ENCODE data around the gene ZBTB17.
"Not testable (repeated sequence)": the region's sequence is repeated elsewhere in the genome, so short reads cannot be mapped to it uniquely, and the experiment has no call there.

ZBTB17 gene

GRCh38 chr1:15895233-15895632 lies 80.7 kb downstream of the ZBTB17 start:
- Histone ChIP-seq H3K27me3 (no peaks in the 10 kb centered on the region), H3K4me3 (ENCODE audit: low read depth, low read length) (no peak overlapping the region), H3K4me1 (no peaks in the 10 kb centered on the region), H3K36me3 (no peaks in the 10 kb centered on the region), H3K9me3 (no peaks in the 10 kb centered on the region)
- no peak for TF ChIP-seq CTCF (IDR thresholded peaks at IDR 0.05; ENCODE audit: low read depth, low read length)
- no peak for DNase-seq

GRCh38 chr1:15892857-15893599 lies 82.9 kb downstream of the ZBTB17 start:
- not testable (repeated sequence) for H3K4me3 ChIP-seq (ENCODE audit: low read depth, low read length); DNase-seq; H3K36me3 ChIP-seq; H3K4me1 ChIP-seq; H3K27me3 ChIP-seq; H3K9me3 ChIP-seq

Measured in BE2C (cell line).